Stimulated activated CD4-positive, alpha-beta T cell treated with anti-CD3 and anti-CD28 coated beads, Interleukin-2, amount 100 ng/mL, for 4 hours (primary cell): ENCODE results near the gene NKX2-2.
"Not testable (repeated sequence)": the region's sequence is repeated elsewhere in the genome, so short reads cannot be mapped to it uniquely, and the experiment has no call there.

Source experiments
- DNase-seq: peaks from one replicate; pipeline ENCODE4 v3.0.0-alpha.2; 2020; ENCODE audit warnings: low read depth

NKX2-2 gene

GRCh38 chr20:21508230-21509078 is 5.4 kb downstream of the NKX2-2 start:
- DNase-seq, result no peak

- DNase-seq, result no peak
Measured at GRCh38 chr20:21507400-21508229, 6.2 kb downstream of the NKX2-2 start.

- peak; percentile 63 for DNase-seq
Measured at GRCh38 chr20:21505810-21506530, 7.9 kb downstream of the NKX2-2 start.

GRCh38 chr20:21505161-21505809 is 8.6 kb downstream of the NKX2-2 start:
- DNase-seq, result peak; percentile 71

- no peak for DNase-seq
Measured at GRCh38 chr20:21504323-21504722, 9.5 kb downstream of the NKX2-2 start.

GRCh38 chr20:21503345-21503744 is 10.5 kb downstream of the NKX2-2 start:
- no peak for DNase-seq

- DNase-seq, result no peak
Measured at GRCh38 chr20:21501184-21501583, 12.7 kb downstream of the NKX2-2 start.

- DNase-seq, result no peak
Measured at GRCh38 chr20:21500599-21500998, 13.3 kb downstream of the NKX2-2 start.

- no peak for DNase-seq
Measured at GRCh38 chr20:21499641-21500040, 14.2 kb downstream of the NKX2-2 start.

- DNase-seq, result no peak
Measured at GRCh38 chr20:21498635-21499034, 15.2 kb downstream of the NKX2-2 start.

GRCh38 chr20:21498195-21498594 is 15.7 kb downstream of the NKX2-2 start:
- no peak for DNase-seq

- no peak for DNase-seq
Measured at GRCh38 chr20:21496452-21496851, 17.4 kb downstream of the NKX2-2 start.

GRCh38 chr20:21493049-21493448 is 20.8 kb downstream of the NKX2-2 start:
- DNase-seq, result no peak

- DNase-seq, result no peak
Measured at GRCh38 chr20:21490105-21490504, 23.8 kb downstream of the NKX2-2 start.

- DNase-seq, result not testable (repeated sequence)
Measured at GRCh38 chr20:21480144-21480543, 33.7 kb downstream of the NKX2-2 start.

GRCh38 chr20:21465799-21466198 is 48.1 kb downstream of the NKX2-2 start:
- DNase-seq, result no peak

- DNase-seq, result no peak
Measured at GRCh38 chr20:21464916-21465315, 48.9 kb downstream of the NKX2-2 start.
